Peyer's patch (tissue), 4 donors: ENCODE data around the gene HS6ST1.

Experiments
- CTCF ChIP-seq, 6 experiments: fragments of 450-650 bp in 4 of 6; fragments of 200-600 bp in 2 of 6; sonication (generic) in 1 of 6; IDR thresholded peaks; one replicate each; pipeline ENCODE4 v1.5.1; 2017 to 2019; ENCODE audit warnings: antibody characterized with exemption in 6 of 6, mild to moderate bottlenecking in 3 of 6, moderate library complexity in 1 of 6
- POLR2A ChIP-seq, 2 donors: fragments of 450-650 bp; IDR thresholded peaks; one replicate each; pipeline ENCODE4 v1.5.1; 2017; ENCODE audit warnings: antibody characterized with exemption in 2 of 2, mild to moderate bottlenecking in 2 of 2, moderate library complexity in 2 of 2

- TF ChIP-seq CTCF (IDR thresholded peaks at IDR 0.05) (no peak), POLR2A (IDR thresholded peaks at IDR 0.05) (no peak)
Observed at GRCh38 chr2:128303911-128304310, 14.8 kb downstream of the HS6ST1 start.
